HG03460 (cell line): ENCODE results near the gene LHPP.

ENCODE experiments used
- ATAC-seq: cut with Tn5 transposase; IDR thresholded peaks from one replicate; pipeline ENCODE4 v1.9.1; 2021; ENCODE audit not compliant: unreplicated experiment

The LHPP gene

GRCh38 chr10:124495725-124496124, 34.1 kb downstream of the LHPP start:
- ATAC-seq = no peak

- no peak for ATAC-seq
These were observed 34.5 kb downstream of the LHPP start for GRCh38 chr10:124496150-124496549.

- no peak for ATAC-seq
These were observed 35.0 kb downstream of the LHPP start for GRCh38 chr10:124496620-124497019.

- no peak for ATAC-seq
These were observed 35.7 kb downstream of the LHPP start for GRCh38 chr10:124497196-124497881.

GRCh38 chr10:124498056-124498455, 36.4 kb downstream of the LHPP start:
- no peak for ATAC-seq

GRCh38 chr10:124500757-124501156, 39.1 kb downstream of the LHPP start:
- ATAC-seq = no peak

GRCh38 chr10:124504711-124505110, 43.1 kb downstream of the LHPP start:
- no peak for ATAC-seq

GRCh38 chr10:124505279-124505678, 43.7 kb downstream of the LHPP start:
- ATAC-seq = no peak

- no peak for ATAC-seq
These were observed 46.5 kb downstream of the LHPP start for GRCh38 chr10:124508070-124508667.

GRCh38 chr10:124508907-124509454, 47.4 kb downstream of the LHPP start:
- no peak for ATAC-seq

- no peak for ATAC-seq
These were observed 48.4 kb downstream of the LHPP start for GRCh38 chr10:124509880-124510632.

- ATAC-seq = no peak
These were observed 49.1 kb downstream of the LHPP start for GRCh38 chr10:124510759-124511158.

GRCh38 chr10:124511205-124512039, 49.8 kb downstream of the LHPP start:
- no peak for ATAC-seq

GRCh38 chr10:124512040-124512428, 50.4 kb downstream of the LHPP start:
- ATAC-seq = no peak

GRCh38 chr10:124512600-124512999, 51.0 kb downstream of the LHPP start:
- ATAC-seq = no peak

GRCh38 chr10:124515244-124515970, 53.8 kb downstream of the LHPP start:
- no peak for ATAC-seq

- no peak for ATAC-seq
These were observed 54.6 kb downstream of the LHPP start for GRCh38 chr10:124516181-124516580.

GRCh38 chr10:124516746-124517397, 55.2 kb downstream of the LHPP start:
- ATAC-seq = no peak

- ATAC-seq = no peak
These were observed 55.8 kb downstream of the LHPP start for GRCh38 chr10:124517461-124517860.

- no peak for ATAC-seq
These were observed 56.3 kb downstream of the LHPP start for GRCh38 chr10:124517931-124518330.
